ENCODE measurements around the gene ZNF330.
A peak's percentile ranks its signal among the peaks of the same experiment; 100 is the strongest.
"Not testable (repeated sequence)": the region's sequence is repeated elsewhere in the genome, so short reads cannot be mapped to it uniquely, and the experiment has no call there.

The ZNF330 gene

GRCh38 chr4:141220691-141221659 lies at the start of gene ZNF330:
Gene ZNF330, plus strand, starts transcription at chr4:141220895. Its CDS starts 1,477 bp downstream, at chr4:141222372.
- peak; percentile 93 for DNase-seq

GRCh38 chr4:141174457-141174856 lies 46.2 kb upstream of the ZNF330 start:
- no peak for DNase-seq

GRCh38 chr4:141177171-141177570 lies 43.5 kb upstream of the ZNF330 start:
- no peak for DNase-seq

- no peak for DNase-seq
Measured at GRCh38 chr4:141179474-141180373, 41.0 kb upstream of the ZNF330 start.

GRCh38 chr4:141180991-141181761 lies 39.5 kb upstream of the ZNF330 start:
- DNase-seq, result no peak

- DNase-seq, result not testable (repeated sequence)
Measured at GRCh38 chr4:141183491-141183890, 37.2 kb upstream of the ZNF330 start.

GRCh38 chr4:141192564-141192963 lies 28.1 kb upstream of the ZNF330 start:
- no peak for DNase-seq

- no peak for DNase-seq
Measured at GRCh38 chr4:141193516-141194034, 27.1 kb upstream of the ZNF330 start.

- DNase-seq, result no peak
Measured at GRCh38 chr4:141195095-141195707, 25.5 kb upstream of the ZNF330 start.

- no peak for DNase-seq
Measured at GRCh38 chr4:141196227-141196933, 24.3 kb upstream of the ZNF330 start.

GRCh38 chr4:141207961-141208360 lies 12.7 kb upstream of the ZNF330 start:
- no peak for DNase-seq

- DNase-seq, result no peak
Measured at GRCh38 chr4:141210168-141210567, 10.5 kb upstream of the ZNF330 start.

- no peak for DNase-seq
Measured at GRCh38 chr4:141213550-141213991, 7.1 kb upstream of the ZNF330 start.

GRCh38 chr4:141215030-141215429 lies 5.7 kb upstream of the ZNF330 start:
- DNase-seq, result no peak

- DNase-seq, result no peak
Measured at GRCh38 chr4:141216002-141216761, 4.5 kb upstream of the ZNF330 start.

GRCh38 chr4:141220271-141220670 lies 424 bp upstream of the ZNF330 start:
- DNase-seq, result no peak

- DNase-seq, result no peak
Measured at GRCh38 chr4:141223418-141223817, 2.7 kb downstream of the ZNF330 start.

GRCh38 chr4:141227280-141227679 lies 6.6 kb downstream of the ZNF330 start:
- not testable (repeated sequence) for DNase-seq

- DNase-seq, result no peak
Measured at GRCh38 chr4:141229408-141230101, 8.9 kb downstream of the ZNF330 start.

GRCh38 chr4:141233673-141234072 lies 13.0 kb downstream of the ZNF330 start:
- DNase-seq, result no peak
